ENCODE data around the gene TRIM22. TPM values are rescaled to one million over a fixed set of nuclear protein-coding genes. Genes with fewer than 3 reads are reported as not detected.

TRIM22 gene
- total RNA-seq, 1 experiment from 2014 or later, result 0.61 TPM

- no peak for TF ChIP-seq ZFX (IDR thresholded peaks at IDR 0.05)
- no peak for TF ChIP-seq POLR2AphosphoS5 (IDR thresholded peaks at IDR 0.05; ENCODE audit: low read depth, low read length)
Observed at GRCh38 chr11:5671831-5672230, 17.8 kb upstream of the TRIM22 start (continued).

- no peak for TF ChIP-seq CBX3 (IDR thresholded peaks at IDR 0.05; ENCODE audit: low read depth)
- TF ChIP-seq ZNF274 (IDR thresholded peaks at IDR 0.05; ENCODE audit: low read depth, low read length), result no peak
- TF ChIP-seq FOSL1 (IDR thresholded peaks at IDR 0.05; ENCODE audit: low read depth), result no peak
- no peak for TF ChIP-seq POLR2AphosphoS5 (IDR thresholded peaks at IDR 0.05; ENCODE audit: low read depth, low read length)
- TF ChIP-seq SRF (IDR thresholded peaks at IDR 0.05; ENCODE audit: low read depth), result no peak
- TF ChIP-seq CEBPB (IDR thresholded peaks at IDR 0.05; ENCODE audit: low read depth), result no peak
- TF ChIP-seq ZBTB33 (IDR thresholded peaks at IDR 0.05; ENCODE audit: extremely low read depth, insufficient replicate concordance, low read length), result no peak
- no peak for TF ChIP-seq JUND (IDR thresholded peaks at IDR 0.05)
- no peak for TF ChIP-seq TCF7L2 (IDR thresholded peaks at IDR 0.05; ENCODE audit: borderline replicate concordance, extremely low read depth, insufficient read depth, insufficient read length)
- no peak for TF ChIP-seq ATF3 (IDR thresholded peaks at IDR 0.05)
- TF ChIP-seq POLR2A (IDR thresholded peaks at IDR 0.05; ENCODE audit: borderline replicate concordance, extremely low read depth, insufficient read depth, insufficient read length), result no peak
- no peak for TF ChIP-seq EZH2 (IDR thresholded peaks at IDR 0.05)
- TF ChIP-seq CTCF (IDR thresholded peaks at IDR 0.05 in 2 of 3, conservative IDR thresholded peaks at IDR 0.05 in 1 of 3; ENCODE audit: borderline replicate concordance in 1 of 3, insufficient read depth in 1 of 3, low read depth in 2 of 3, low read length in 2 of 3), result no peak
- no peak for TF ChIP-seq YY1 (IDR thresholded peaks at IDR 0.05; ENCODE audit: extremely low read depth, insufficient replicate concordance, low read depth, low read length)
- TF ChIP-seq MAX (IDR thresholded peaks at IDR 0.05), result no peak
- no peak for TF ChIP-seq EZH2phosphoT487 (IDR thresholded peaks at IDR 0.05; ENCODE audit: borderline replicate concordance)
- TF ChIP-seq SIN3A (IDR thresholded peaks at IDR 0.05; ENCODE audit: low read depth), result no peak
- no peak for TF ChIP-seq ELF1 (IDR thresholded peaks at IDR 0.05; ENCODE audit: borderline replicate concordance, low read depth)
- Histone ChIP-seq H3K27ac (ENCODE audit: low read depth, low read length) (no peak overlapping the region), H3K79me2 (ENCODE audit: insufficient read depth, low read length) (no peaks in the 10 kb centered on the region), H3K36me3 (ENCODE audit: control insufficient read depth in 1 of 2, insufficient read depth in 2 of 2, low read length in 2 of 2) (peaks cover 0 to 7% of the 10 kb centered on the region in 2 experiments; a peak in 2 of 4 replicates), H3K4me3 (replicated peaks in 1 of 2; ENCODE audit: low read depth in 1 of 2, low read length in 2 of 2) (no peak overlapping the region), H3K27me3 (ENCODE audit: insufficient read depth, low read length) (no peaks in the 10 kb centered on the region), H3K9me3 (ENCODE audit: control insufficient read depth in 1 of 2, insufficient read depth in 1 of 2, low read depth in 1 of 2, low read length in 2 of 2) (no peaks in the 10 kb centered on the region), H3K4me1 (ENCODE audit: control insufficient read depth in 1 of 2, insufficient read depth in 2 of 2, low read length in 2 of 2) (no peaks in the 10 kb centered on the region), H3K9me2 (ENCODE audit: insufficient read depth) (no peaks in the 10 kb centered on the region), H3K9ac (ENCODE audit: low read length) (no peak overlapping the region), H2AFZ (ENCODE audit: low read depth, low read length, poor library complexity, severe bottlenecking) (no peak overlapping the region), H4K20me1 (ENCODE audit: insufficient read depth) (no peaks in the 10 kb centered on the region), H3K4me2 (ENCODE audit: low read length) (no peak overlapping the region)
- no peak for ATAC-seq
- no peak for DNase-seq (ENCODE audit: low read depth, low spot score)
- no TSS peak for BruUV-seq (replicated peaks)
- RAD21 ChIA-PET (ENCODE audit: low non-redundant PET in 1 of 2, low total read pairs in 2 of 2, uncharacterized antibody in 2 of 2, unreplicated experiment in 2 of 2), result no interaction called here
- intact Hi-C loops (cut with micrococcal nuclease), result no loop called here
- POLR2A ChIA-PET, result no interaction called here
- CTCF ChIA-PET, result no interaction called here
Observed at GRCh38 chr11:5674391-5674790, 15.2 kb upstream of the TRIM22 start.

Data from HCT116 (cell line).